Common myeloid progenitor, CD34-positive (primary cell): Measurements from ENCODE around the gene MCRS1.

Source experiments
- CTCF ChIA-PET: fragments of 350-600 bp; sonication (Branson Sonifier 250); formaldehyde crosslinking; loops from one replicate; lab custom pipeline; 2021; ENCODE audit warnings: antibody characterized with exemption; lab: Charles Lee
- POLR2A ChIA-PET: fragments of 350-600 bp; sonication (Branson Sonifier 250); formaldehyde crosslinking; loops from one replicate; lab custom pipeline; 2021; ENCODE audit warnings: antibody characterized with exemption; lab: Charles Lee
- DNase-seq, 3 donors: peaks; one replicate each; pipeline versions ENCODE4 v3.0.0 to v3.0.0-alpha.2; 2013
- H3K27ac ChIP-seq, 2 experiments: 1 replicate in 1 of 2; 2 replicates in 1 of 2; pipeline ENCODE4 v1.7.0; 2013; ENCODE audit warnings: inconsistent platforms in 2 of 2, low read length in 2 of 2, mild to moderate bottlenecking in 2 of 2, low read depth in 1 of 2, moderate library complexity in 1 of 2; ENCODE audit not compliant: severe bottlenecking in 2 of 2, insufficient read depth in 1 of 2, poor library complexity in 1 of 2
- H3K27me3 ChIP-seq, 5 experiments: replicated peaks in 2 of 5; 1 replicate in 3 of 5; 2 replicates in 2 of 5; pipeline versions ENCODE4 v1.6.1 to v1.7.0; 2013; ENCODE audit warnings: low read length in 4 of 5, mild to moderate bottlenecking in 2 of 5, moderate library complexity in 2 of 5, inconsistent platforms in 1 of 5; ENCODE audit not compliant: insufficient read depth in 5 of 5, control insufficient read depth in 4 of 5
- H3K36me3 ChIP-seq, 4 experiments: 1 replicate in 2 of 4; 2 replicates in 2 of 4; pipeline versions ENCODE4 v1.6.1 to v1.7.0; 2013; ENCODE audit warnings: low read length in 3 of 4, control low read depth in 1 of 4, mild to moderate bottlenecking in 1 of 4; ENCODE audit not compliant: control insufficient read depth in 4 of 4, insufficient read depth in 4 of 4
- H3K4me1 ChIP-seq, 4 experiments: 1 replicate in 3 of 4; 2 replicates in 1 of 4; pipeline versions ENCODE4 v1.6.1 to v1.7.1; 2013; ENCODE audit warnings: low read length in 3 of 4, mild to moderate bottlenecking in 3 of 4, control low read depth in 1 of 4, inconsistent platforms in 1 of 4, moderate library complexity in 1 of 4; ENCODE audit not compliant: control insufficient read depth in 4 of 4, insufficient read depth in 4 of 4; ENCODE audit errors: control extremely low read depth in 1 of 4
- H3K4me3 ChIP-seq, 7 experiments: 1 replicate in 4 of 7; 2 replicates in 3 of 7; pipeline versions ENCODE4 v1.5.1 to v1.7.0; 2013; ENCODE audit warnings: mild to moderate bottlenecking in 7 of 7, low read length in 6 of 7, moderate library complexity in 6 of 7, inconsistent platforms in 2 of 7, low read depth in 2 of 7, control low read depth in 1 of 7; ENCODE audit not compliant: insufficient read depth in 4 of 7, control insufficient read depth in 1 of 7; ENCODE audit errors: extremely low read depth in 1 of 7
- H3K9me3 ChIP-seq, 5 experiments: 1 replicate in 4 of 5; 2 replicates in 1 of 5; pipeline versions ENCODE4 v1.6.1 to v1.7.1; 2013; ENCODE audit warnings: low read length in 4 of 5, mild to moderate bottlenecking in 2 of 5, inconsistent platforms in 1 of 5, low read depth in 1 of 5, moderate library complexity in 1 of 5; ENCODE audit not compliant: control insufficient read depth in 4 of 5, insufficient read depth in 2 of 5; ENCODE audit errors: control extremely low read depth in 1 of 5
- WGBS: methylation state at CpG from one replicate; pipeline ENCODE4 v1.1.5; 2013; ENCODE audit not compliant: insufficient coverage; 5-methylcytosine and 5-hydroxymethylcytosine counted together

MCRS1 gene

GRCh38 chr12:49533331-49533730 is 34.6 kb downstream of the MCRS1 start:
- Histone ChIP-seq H3K27ac (no peak overlapping the region), H3K9me3 (no peaks in the 10 kb centered on the region), H3K27me3 (peaks cover 3 to 40% (median 22%) of the 10 kb centered on the region in 5 experiments), H3K4me3 (no peak overlapping the region), H3K4me1 (peaks cover 10 to 27% (median 18%) of the 10 kb centered on the region in 4 experiments), H3K36me3 (no peaks in the 10 kb centered on the region)
- ChIA-PET CTCF (interaction anchor here (1.8 to 2.1 kb wide), 3 partner anchors 19 to 191 kb away, joined by 4 to 9 read pairs (median 7); no protein-coding TSS in a partner anchor), POLR2A (no interaction called here)
- no peak for DNase-seq
- 96% methylated on average over 8 of the region's 10 CpGs for WGBS

GRCh38 chr12:49531745-49532144 is 36.2 kb downstream of the MCRS1 start:
- POLR2A ChIA-PET: no interaction called here
- CTCF ChIA-PET: interaction anchor here (0.5 to 2.1 kb wide), 4 partner anchors 22 to 302 kb away, joined by 3 to 9 read pairs (median 4); no protein-coding TSS in a partner anchor
- DNase-seq: no peak
- Histone ChIP-seq H3K4me1 (peaks cover 2 to 15% (median 8%) of the 10 kb centered on the region in 4 experiments), H3K36me3 (peaks cover 0 to 7% (median 3%) of the 10 kb centered on the region in 4 experiments), H3K27me3 (peaks cover under 1 to 24% (median 13%) of the 10 kb centered on the region in 5 experiments), H3K27ac (no peak overlapping the region), H3K4me3 (no peak overlapping the region), H3K9me3 (no peaks in the 10 kb centered on the region)
- 97% methylated on average over 2 of the region's 2 CpGs for WGBS

GRCh38 chr12:49529414-49529813 is 38.5 kb downstream of the MCRS1 start:
- Histone ChIP-seq H3K27ac (no peak overlapping the region), H3K9me3 (no peaks in the 10 kb centered on the region), H3K4me1 (peaks cover 0 to 6% (median 3%) of the 10 kb centered on the region in 4 experiments), H3K27me3 (peaks cover 0 to 1% (median 0%) of the 10 kb centered on the region in 5 experiments), H3K36me3 (peaks cover 9 to 28% (median 20%) of the 10 kb centered on the region in 4 experiments), H3K4me3 (no peak overlapping the region)
- WGBS: no CpG with 5 or more reads among the region's 1 CpG
- ChIA-PET POLR2A (no interaction called here), CTCF (interaction anchor here (1.2 to 1.8 kb wide), 3 partner anchors 8 to 205 kb away, joined by 3 to 4 read pairs (median 3); no protein-coding TSS in a partner anchor)
- peak in 2 of 3 donors; percentile 46 to 64 for DNase-seq

GRCh38 chr12:49527361-49528130 is 40.4 kb downstream of the MCRS1 start:
- H3K4me3 ChIP-seq: no peak overlapping the region
- no peak overlapping the region for H3K27ac ChIP-seq
- no peak for DNase-seq
- 97% methylated on average over 7 of the region's 7 CpGs for WGBS
- ChIA-PET POLR2A (no interaction called here), CTCF (interaction anchor here (0.9 to 4.5 kb wide), 6 partner anchors 11 to 181 kb away, joined by 3 to 33 read pairs (median 6); partner anchors contain the start of gene DNAJC22)
- H3K36me3 ChIP-seq: peaks cover 12 to 34% (median 23%) of the 10 kb centered on the region in 4 experiments
- peaks cover 0 to 6% (median 3%) of the 10 kb centered on the region in 4 experiments for H3K4me1 ChIP-seq
- no peaks in the 10 kb centered on the region for H3K9me3 ChIP-seq
- no peaks in the 10 kb centered on the region for H3K27me3 ChIP-seq

- no peak for DNase-seq
- H3K9me3 ChIP-seq: no peaks in the 10 kb centered on the region
- POLR2A ChIA-PET: no interaction called here
- H3K27me3 ChIP-seq: no peaks in the 10 kb centered on the region
- H3K36me3 ChIP-seq: peaks cover 12 to 34% (median 23%) of the 10 kb centered on the region in 4 experiments
- H3K4me3 ChIP-seq: no peak overlapping the region
- no peak overlapping the region for H3K27ac ChIP-seq
- CTCF ChIA-PET: interaction anchor here (1.0 to 4.5 kb wide), 3 partner anchors 168 to 184 kb away, joined by 3 to 33 read pairs (median 8); partner anchors contain the start of gene DNAJC22
- peaks cover 0 to 6% (median 3%) of the 10 kb centered on the region in 4 experiments for H3K4me1 ChIP-seq
- 97% methylated on average over 6 of the region's 7 CpGs for WGBS
Observed at GRCh38 chr12:49525942-49526341, 42.0 kb downstream of the MCRS1 start.

GRCh38 chr12:49524660-49525324 is 43.1 kb downstream of the MCRS1 start:
- 98% methylated on average over 4 of the region's 6 CpGs for WGBS
- ChIA-PET POLR2A (interaction anchor here (0.7 kb wide), 1 partner anchor 217 kb away, joined by 3 read pairs; no protein-coding TSS in a partner anchor), CTCF (interaction anchor here (0.9 to 4.5 kb wide), 4 partner anchors 9 to 167 kb away, joined by 3 to 33 read pairs (median 7); no protein-coding TSS in a partner anchor)
- Histone ChIP-seq H3K9me3 (no peaks in the 10 kb centered on the region), H3K27me3 (no peaks in the 10 kb centered on the region), H3K4me3 (no peak overlapping the region), H3K36me3 (peaks cover 12 to 34% (median 23%) of the 10 kb centered on the region in 4 experiments), H3K27ac (no peak overlapping the region), H3K4me1 (peaks cover 0 to 6% (median 3%) of the 10 kb centered on the region in 4 experiments)
- no peak for DNase-seq
